AG09319 (cell line): Measurements from ENCODE around the gene MAD1L1.

Experiments used
- DNase-seq: peaks from one replicate; pipeline ENCODE4 v3.0.0-alpha.2; 2010; ENCODE audit warnings: low read depth; ENCODE audit errors: extremely low read depth
- CTCF ChIP-seq: IDR thresholded peaks from 2 replicates; pipeline ENCODE4 v1.5.1; 2011; ENCODE audit warnings: low read depth, mild to moderate bottlenecking, inconsistent platforms, low read length, moderate library complexity

Gene MAD1L1

GRCh38 chr7:1809601-1810258 is 423.0 kb downstream of the MAD1L1 start:
- TF ChIP-seq CTCF: no peak
- no peak for DNase-seq

- TF ChIP-seq CTCF: no peak
These were observed 423.7 kb downstream of the MAD1L1 start for GRCh38 chr7:1809070-1809469.

GRCh38 chr7:1807821-1808600 is 424.7 kb downstream of the MAD1L1 start:
- no peak for DNase-seq
- no peak for TF ChIP-seq CTCF

More at GRCh38 chr7:1809070-1809469, 423.7 kb downstream of the MAD1L1 start:
- no peak for DNase-seq

GRCh38 chr7:1806354-1806753 is 426.4 kb downstream of the MAD1L1 start:
- DNase-seq: no peak
- TF ChIP-seq CTCF: no peak

GRCh38 chr7:1804310-1804709 is 428.4 kb downstream of the MAD1L1 start:
- DNase-seq: no peak
- TF ChIP-seq CTCF: no peak

GRCh38 chr7:1802899-1803298 is 429.8 kb downstream of the MAD1L1 start:
- no peak for DNase-seq
- no peak for TF ChIP-seq CTCF

- no peak for TF ChIP-seq CTCF
- DNase-seq: no peak
These were observed 431.8 kb downstream of the MAD1L1 start for GRCh38 chr7:1800902-1801301.
